GM19035 (cell line): ENCODE data around the gene ENTPD6.

ENCODE experiments used
- ATAC-seq: cut with Tn5 transposase; IDR thresholded peaks from one replicate; pipeline ENCODE4 v1.9.1; 2021; ENCODE audit not compliant: unreplicated experiment

ENTPD6 gene

DNA sequence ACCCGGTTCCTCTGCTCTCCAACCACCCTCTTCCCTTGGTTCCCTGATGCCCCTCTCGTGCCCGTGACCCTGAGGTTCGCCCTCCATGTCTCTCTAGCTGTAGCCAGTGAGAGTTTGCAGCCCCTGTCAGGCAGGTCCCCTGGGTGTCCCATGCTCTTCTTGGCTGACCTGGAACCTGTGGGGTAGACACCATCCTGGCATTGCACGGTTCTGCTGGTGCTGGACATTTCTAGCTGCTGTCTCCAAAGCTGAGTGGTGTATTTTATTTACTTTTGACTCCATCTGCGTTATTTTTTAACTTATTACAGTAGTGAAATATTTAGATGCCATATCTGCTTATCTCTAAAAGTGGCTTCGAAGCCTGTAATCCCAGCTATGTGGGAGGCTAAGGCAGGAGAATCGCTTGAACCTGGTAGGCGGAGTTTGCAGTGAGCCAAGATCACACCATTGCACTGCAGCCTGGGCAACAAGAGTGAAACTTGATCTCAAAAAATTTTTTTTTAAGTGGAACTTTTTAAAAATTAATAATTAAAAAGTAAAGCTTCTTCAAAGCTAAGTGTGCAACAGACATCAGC lies 12.5 kb downstream of the ENTPD6 start:
- no peak for ATAC-seq

DNA sequence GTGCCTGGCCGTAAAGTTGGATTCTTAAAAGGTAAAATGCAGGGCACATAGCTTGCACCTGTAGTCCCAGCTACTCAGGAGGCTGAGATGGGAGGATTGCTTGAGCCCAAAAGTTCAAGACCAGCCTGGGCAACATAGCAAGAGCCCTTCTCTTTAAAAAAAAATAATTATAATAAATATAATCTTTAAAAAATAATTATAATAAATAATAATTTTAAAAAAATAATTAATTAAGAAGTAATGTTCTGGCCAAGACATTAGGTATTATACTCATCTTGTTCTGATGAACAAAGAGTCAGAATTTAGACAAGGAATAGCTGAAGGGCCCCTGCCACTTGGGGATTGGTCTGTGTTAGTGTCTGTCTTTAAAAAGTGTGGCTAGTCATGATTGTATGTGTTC lies 13.9 kb downstream of the ENTPD6 start:
- ATAC-seq = no peak

DNA sequence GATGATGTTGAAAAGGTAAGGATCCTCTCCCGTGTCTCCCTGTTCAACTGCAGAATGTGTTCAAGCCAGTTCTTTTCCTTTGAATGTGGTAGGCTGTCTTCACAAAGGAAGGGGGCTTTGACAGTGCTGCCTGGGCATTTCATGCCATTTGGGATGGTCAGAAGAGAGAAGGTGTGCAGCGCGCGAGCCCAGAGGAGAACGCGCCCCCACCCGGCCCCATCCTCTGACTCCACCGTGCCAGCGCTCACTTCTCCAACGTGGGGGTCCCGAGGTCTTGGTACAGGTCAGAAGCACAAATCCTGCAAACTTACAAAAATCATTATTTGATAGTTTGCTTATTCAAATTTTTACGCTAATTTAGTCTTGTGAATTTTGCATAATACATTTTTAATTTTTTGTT lies 14.4 kb downstream of the ENTPD6 start:
- ATAC-seq = no peak

DNA sequence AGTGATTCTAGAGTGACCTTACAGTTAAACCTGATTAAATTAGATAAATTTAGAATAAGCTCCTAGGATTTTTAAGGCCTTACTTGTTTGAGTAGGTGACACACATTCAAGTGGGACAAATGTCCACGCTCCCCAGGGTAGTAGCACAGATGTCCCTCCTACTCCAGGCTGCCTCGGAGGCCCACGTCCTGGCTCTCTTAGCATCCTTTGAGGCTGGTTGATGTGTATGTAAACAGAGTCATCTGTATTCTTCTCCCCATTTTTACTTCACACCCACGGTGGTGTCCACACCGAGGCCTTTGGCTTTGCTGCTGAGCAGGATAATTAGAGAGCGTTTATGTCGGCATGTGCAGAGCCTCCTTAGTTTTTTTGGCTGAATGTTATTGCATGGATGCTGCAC lies 15.8 kb downstream of the ENTPD6 start:
- ATAC-seq = no peak

DNA sequence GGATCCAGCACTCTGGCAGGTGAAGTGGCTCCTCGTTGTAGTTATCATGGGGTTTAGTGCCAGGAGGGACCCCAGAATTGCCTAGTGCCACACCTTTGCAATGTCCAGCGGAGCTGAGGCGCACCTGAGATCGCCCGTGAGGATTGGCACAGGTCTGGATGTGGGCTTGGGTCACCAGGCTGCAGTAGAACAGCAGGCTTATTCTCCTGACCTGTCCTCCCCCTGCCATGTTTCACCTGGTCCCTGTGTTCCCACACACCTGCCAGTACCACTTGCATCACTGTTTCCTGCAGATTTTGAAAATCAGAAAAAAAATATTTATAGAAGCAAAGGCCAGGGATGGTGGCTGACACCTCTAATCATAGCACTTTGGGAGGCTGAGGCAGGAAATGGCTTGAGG lies 16.7 kb downstream of the ENTPD6 start:
- no peak for ATAC-seq

DNA sequence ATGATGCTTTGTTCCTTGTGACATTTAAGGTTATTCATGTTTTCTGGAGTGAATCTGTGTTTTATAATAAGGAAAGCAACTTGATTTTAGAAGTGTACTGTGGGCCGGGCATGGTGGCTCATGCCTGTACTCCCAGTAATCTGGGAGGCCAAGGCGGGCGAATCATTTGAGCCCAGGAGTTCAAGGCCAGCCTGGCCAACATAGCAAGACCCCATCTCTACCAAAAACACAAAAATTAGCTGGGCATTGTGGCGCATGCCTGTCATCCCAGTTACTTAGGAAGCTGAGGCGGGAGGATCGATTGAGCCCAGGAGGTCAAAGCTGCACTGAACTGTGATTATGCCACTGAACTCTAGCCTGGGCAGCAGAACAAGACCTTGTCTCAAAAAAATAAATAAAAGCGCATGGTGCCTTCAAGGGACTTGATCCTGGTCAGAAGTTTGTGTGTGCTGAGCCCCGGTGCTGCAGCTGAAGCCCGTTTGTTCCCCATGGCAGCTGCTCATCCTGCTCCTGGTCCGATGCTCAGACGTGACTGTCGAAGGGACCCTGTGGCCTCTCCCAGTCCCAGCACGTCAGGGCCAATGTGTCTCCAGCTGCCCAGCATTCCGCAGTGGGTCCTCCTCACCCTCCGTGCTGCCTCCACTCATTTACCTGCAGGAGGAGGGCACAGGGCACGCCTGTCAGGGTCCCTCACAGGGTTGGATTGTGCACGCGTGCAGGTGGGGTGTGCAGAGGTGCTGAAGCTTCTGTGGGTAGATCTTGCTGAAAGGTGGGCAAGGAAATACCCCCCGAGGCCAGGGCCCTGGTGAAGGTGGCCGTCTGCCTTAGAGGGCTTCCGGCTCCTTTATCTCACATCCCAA lies 18.3 kb downstream of the ENTPD6 start:
- no peak for ATAC-seq

DNA sequence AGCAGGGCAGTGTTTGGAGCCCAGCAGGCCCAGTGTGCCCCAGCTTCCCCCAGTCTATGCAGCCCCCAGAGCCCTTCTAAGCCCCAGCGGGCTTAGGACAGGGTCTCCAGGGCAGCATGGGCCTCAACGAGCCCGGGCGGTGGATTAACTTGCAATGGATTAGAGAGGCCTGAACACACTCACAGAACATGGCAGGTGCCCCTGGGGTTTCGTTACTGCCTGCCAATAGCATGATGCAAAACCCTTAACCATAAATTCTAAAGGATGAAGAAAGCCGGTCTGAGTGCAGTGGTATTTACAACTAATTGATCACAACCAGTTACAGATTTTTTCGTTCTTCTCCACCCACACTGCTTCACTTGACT lies 18.9 kb downstream of the ENTPD6 start:
- ATAC-seq = no peak

DNA sequence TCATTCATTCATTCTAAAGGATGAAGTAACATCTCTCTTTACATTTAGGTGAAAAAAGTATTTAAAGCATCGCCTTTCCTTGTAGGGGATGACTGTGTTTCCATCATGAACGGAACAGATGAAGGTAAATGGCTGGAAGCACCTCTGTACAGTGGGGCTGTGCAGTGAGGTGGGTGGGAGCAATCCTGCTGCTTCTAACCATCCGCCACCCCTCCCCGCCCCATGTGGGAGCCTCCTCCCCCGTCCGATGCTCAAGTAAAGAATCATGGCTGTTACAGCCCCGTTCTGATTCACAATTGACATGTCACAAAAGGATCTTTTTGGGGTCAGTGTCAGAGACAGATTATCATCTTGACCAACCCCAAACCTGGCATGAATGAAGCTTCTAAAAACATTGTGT lies 19.3 kb downstream of the ENTPD6 start:
- ATAC-seq = no peak

DNA sequence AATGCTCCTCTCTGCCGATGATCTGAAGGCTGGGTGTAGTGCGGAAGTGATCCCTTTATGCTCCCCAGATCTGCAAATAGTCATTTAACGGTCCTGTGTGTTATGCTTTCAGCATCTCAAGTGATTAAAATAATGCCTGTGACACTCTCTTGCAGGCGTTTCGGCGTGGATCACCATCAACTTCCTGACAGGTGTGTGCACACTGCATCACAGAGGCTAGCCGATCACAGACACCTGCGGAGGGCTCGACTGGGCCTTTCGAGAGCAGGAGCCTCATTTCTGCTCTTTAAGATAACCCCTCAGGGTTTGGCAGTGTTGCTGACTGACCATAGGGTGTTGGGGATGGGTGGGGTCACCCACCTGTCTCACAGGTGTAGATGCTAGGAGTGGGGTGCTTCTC lies 20.0 kb downstream of the ENTPD6 start:
- no peak for ATAC-seq

DNA sequence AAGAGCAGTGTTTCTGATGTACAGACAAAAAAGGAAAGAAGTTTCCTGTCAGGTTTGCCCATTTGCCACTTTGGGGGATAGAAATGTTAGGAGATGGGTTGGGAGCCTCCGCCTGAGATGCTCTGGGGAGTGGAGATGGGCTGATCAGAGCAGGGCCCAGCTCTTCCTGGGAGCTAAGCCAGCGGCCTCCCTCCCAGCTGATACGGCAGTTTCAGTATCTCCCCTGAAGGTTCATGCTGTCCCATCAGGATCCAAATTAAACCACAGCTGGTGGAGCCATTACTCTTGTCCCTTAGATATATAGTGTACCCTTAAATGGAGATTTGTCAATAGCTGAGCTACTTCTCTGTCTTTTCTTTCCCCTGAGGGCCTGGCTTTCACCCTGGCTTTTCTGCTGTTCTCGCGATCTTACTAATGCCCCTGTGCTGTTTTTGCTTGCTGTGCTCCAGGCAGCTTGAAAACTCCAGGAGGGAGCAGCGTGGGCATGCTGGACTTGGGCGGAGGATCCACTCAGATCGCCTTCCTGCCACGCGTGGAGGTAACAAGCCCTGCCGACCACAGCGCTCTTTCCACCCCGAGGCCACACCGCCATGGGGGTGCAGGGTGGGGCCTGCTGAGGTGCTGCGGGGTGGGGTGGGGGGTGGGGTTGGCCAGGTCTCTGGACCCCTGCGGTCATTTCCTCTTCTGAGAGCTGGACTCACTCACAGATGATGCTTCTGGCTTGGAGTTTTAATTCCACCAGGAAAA lies 20.9 kb downstream of the ENTPD6 start:
- no peak for ATAC-seq

DNA sequence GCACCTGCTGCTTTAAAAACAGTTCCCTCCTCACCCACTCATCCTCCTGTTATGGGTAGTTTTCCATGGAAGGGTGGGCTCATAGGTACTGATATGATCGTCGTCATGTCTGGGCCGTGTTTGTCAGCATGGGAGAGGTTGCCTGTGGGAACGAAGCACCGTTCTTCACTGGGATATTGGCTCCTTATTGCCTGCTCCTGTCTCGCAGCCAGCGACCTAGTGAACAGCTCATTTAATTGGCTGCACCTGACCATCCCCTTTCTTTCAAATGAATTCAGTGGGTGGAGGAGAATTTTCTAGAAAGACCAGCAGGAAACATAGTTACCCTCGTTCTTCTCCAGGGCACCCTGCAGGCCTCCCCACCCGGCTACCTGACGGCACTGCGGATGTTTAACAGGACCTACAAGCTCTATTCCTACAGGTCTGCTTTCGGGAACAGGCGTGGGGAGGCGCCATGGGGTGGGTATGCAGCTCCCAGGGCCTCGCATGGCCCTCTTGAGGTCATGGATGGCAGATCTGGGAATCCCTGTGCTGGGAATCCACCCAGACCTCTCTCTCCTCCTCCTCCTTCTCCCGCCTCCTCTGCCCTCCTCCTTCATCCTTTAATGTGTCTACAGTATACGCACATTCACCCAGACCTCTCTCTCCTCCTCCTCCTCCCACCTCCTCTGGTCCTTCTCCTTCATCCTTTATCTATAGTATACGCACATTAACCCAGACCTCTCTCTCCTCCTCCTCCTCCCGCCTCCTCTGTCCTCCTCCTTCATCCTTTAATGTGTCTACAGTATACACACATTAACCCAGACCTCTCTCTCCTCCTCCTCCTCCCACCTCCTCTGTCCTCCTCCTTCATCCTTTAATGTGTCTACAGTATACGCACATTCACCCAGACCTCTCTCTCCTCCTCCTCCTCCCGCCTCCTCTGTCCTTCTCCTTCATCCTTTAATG lies 21.9 kb downstream of the ENTPD6 start:
- no peak for ATAC-seq

DNA sequence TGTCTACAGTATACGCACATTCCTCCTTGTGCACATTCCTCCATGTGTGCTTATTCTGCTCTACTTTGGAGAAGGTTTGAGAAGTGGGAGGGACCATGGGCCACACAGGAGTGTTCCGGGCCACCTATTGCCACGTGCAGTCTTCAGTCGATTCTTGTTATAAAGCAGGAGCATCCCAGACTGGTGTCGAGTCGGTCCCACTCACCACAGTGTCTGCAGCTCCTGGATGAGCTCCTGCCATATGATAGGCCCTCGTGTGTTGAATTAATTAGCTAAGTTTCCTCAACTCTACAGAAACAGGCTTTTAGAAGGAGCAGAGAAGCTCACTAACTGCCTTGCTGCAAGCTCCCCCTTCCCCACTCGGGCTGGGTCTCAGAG lies 22.6 kb downstream of the ENTPD6 start:
- ATAC-seq = no peak

DNA sequence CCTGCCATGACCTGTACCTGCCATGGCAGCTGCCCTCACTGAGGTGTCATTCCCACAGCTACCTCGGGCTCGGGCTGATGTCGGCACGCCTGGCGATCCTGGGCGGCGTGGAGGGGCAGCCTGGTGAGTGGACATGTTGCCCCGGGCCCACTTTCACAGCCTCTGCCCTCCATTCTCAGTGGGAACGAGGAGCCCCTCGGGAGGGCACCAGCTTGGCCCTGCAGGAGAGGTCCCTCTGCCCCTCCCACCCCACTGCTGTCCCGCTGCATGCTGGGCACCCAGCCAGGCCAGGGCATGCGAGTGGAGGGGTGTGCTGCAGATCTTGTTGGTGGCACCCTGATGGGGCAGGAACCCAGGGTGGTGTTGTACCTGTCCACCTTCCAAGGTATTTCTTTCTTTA lies 23.0 kb downstream of the ENTPD6 start:
- no peak for ATAC-seq

DNA sequence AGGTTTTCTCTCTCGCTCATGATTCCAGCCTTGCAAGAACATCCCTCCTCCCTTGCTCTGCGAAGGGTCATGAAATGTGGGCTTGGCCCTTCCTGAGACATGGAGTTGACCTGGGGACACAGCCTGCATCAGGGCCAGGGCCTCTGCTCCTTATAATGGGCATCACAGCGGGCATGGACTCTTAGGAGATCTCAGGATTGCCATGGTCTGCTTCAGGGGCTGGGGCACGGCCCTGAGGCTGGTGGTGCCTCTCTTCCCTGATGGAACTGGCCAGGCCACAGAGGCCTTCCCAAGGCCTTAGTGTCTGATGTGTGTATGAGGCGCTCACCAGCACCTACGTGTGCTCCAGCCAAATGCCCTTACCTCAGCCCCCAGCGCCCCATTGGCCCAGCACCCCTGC lies 23.9 kb downstream of the ENTPD6 start:
- no peak for ATAC-seq

DNA sequence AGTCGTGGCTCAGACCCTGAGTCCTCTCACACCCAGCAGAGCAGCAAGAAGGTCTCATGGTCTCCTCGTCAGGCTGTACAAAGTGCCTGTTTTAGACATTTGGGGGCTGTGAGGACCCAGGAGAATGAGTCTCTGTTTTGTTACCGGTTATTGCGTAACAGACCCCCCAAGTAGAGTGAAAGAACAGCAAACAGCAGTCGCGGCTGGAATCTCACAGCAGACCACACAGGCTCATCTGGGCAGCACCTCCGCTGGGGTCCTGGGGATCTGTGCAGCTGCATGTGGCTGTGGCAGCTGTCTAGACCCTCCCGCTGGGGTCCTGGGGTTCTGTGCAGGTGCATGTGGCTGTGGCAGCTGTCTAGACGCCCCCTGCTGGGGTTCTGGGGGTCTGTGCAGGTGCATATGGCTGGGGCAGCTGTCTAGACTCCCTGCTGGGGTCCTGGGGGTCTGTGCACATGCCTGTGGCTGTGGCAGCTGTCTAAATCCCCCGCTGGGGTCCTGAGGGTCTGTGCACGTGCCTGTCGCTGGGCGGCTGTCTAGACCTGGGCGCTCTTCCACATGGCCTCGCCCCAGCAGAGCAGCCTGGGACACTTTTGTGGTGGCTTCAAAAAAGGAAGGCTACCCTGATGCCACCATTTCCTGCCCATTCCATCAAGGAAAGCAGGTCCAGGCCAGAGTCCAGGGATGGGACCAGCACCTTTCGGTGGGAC lies 24.7 kb downstream of the ENTPD6 start:
- no peak for ATAC-seq

DNA sequence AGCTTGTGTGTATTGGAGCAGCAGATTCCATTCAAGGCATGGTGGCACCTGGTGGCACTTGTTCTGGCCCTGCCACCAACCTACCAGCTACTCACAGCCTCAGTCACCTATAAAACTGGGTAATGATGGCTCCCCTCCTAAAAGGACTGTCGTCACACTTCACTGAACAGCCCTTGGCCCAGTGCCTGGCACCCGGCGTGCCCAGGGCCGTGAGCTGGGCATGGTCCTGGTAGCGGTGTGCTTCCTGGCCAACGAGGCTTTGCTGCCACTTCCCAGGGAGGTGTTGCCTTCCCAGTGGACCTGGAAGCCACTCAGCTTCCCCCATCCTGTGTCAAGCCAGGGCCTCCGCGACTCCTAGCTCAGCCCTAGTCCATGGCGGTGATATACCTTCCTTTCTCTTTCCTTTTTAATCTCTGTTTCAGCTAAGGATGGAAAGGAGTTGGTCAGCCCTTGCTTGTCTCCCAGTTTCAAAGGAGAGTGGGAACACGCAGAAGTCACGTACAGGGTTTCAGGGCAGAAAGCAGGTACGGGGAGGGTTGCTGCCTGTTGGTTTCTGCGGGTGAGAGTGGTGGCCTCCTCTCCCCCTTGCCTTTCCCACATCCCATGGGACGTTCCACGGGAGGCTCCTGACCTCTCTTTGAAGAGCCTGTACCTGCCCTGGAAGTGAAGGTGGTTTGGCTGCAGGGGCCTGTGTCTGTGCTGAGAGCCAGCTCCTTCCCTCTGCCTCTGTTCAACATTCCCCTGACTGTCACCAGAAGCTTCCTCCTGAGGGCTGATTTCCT lies 25.5 kb downstream of the ENTPD6 start:
- ATAC-seq = no peak

DNA sequence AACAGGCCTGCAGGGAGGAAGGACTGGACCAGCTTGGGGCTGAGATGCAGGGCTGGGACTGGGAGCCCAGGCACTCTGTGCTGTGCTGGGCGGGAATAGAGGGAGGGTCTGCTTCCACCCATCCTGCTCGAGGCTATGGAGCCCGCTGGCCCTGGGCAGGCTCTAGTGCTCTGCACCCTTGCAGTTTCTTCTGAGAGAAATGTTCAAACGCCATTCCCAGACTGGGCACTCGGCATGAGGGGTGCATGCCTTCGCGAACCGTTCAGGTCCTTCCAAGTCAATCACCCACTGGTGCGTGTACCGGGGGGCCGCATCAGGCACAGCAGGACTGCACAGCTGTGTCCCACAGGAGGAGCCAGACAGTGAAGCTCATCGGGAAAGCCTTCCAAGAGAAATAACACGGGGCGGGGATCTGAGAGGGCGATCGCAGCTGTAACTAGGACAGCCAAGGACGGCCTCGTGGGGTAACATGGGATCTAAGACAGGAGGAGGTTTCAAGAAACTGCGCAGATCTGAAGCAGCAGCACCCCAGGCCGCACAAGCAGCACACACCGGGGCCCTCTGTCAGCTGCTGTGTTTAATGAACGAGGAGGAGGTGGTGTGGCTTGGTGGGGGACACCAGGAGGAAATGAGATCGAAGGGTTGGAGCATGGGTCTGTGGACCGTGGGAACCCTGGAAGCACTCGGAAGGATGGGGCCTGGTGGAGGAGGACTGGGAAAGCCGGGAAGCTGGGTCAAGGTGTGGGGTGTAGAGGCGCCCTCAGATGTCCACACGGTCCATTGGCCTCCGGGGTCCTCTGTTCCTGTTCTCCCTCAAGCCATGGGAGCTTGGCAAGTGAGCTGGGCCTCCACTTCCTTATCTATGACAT lies 26.3 kb downstream of the ENTPD6 start:
- ATAC-seq = no peak

DNA sequence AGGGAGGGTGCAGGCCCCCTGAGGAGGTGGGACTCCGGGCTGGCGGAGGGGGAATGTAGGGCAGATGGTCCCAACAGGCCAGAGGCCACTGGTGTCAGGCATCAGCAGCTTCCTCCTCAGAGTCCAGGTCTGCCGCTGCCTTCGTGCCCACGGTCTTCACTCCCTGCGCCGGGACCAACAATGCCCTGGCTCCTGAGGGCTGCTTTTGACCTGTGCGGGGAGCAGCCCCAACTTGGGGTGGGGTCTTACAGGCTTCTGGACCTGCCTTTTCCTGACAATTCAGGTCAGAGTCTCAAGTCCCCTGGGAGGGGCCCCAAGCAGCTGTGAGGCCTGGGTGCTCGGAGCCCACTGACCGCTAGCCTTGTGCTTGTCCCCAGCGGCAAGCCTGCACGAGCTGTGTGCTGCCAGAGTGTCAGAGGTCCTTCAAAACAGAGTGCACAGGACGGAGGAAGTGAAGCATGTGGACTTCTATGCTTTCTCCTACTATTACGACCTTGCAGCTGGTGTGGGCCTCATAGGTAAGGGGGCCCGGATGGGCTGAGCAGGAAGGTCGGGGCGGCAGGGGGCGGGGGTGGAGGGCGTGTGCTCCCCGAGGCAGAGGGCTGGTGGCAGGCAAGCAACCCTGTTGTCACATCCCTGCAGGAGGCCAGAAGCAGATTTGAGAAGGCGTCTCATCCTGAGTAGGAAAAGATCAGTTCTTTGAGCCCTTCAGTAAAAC lies 27.1 kb downstream of the ENTPD6 start:
- no peak for ATAC-seq
